A673 (cell line): ENCODE results near the gene KHNYN. TPM values are rescaled to one million over a fixed set of nuclear protein-coding genes. Genes with fewer than 3 reads are reported as not detected.

ENCODE experiments used
- Bru-seq: library from RNA; stranded (reverse); fragments of 400-500 nt; gene quantifications from one replicate; lab custom pipeline; 2021; lab: Mats Ljungman, UMichigan
- BruChase-seq, 2 experiments: library from RNA; stranded (reverse); fragments of 400-500 nt; gene quantifications; one replicate each; lab custom pipeline; 2021; lab: Mats Ljungman, UMichigan
- BruUV-seq: library from RNA; stranded (reverse); fragments of 400-500 nt; replicated peaks from 2 replicates; lab custom pipeline; 2021; lab: Mats Ljungman, UMichigan
- CTCF ChIA-PET: fragments of 300-600 bp; sonication (Branson Sonifier 250); formaldehyde crosslinking; loops from one replicate; lab custom pipeline; 2022; ENCODE audit warnings: antibody characterized with exemption; lab: Charles Lee
- POLR2A ChIA-PET: fragments of 300-600 bp; sonication (Branson Sonifier 250); formaldehyde crosslinking; loops from one replicate; lab custom pipeline; 2022; ENCODE audit warnings: antibody characterized with exemption; ENCODE audit not compliant: low non-redundant PET; lab: Charles Lee
- DNase-seq: peaks from one replicate; pipeline ENCODE4 v3.0.0-alpha.2; 2015; ENCODE audit warnings: low spot score
- H3K27ac ChIP-seq: fragments of 200-600 bp; sonication (generic); 2 replicates; pipeline ENCODE4 v1.5.1; 2016; ENCODE audit warnings: mixed run types, low read depth, mild to moderate bottlenecking, mixed read lengths, antibody characterized with exemption, low read length; ENCODE audit not compliant: poor library complexity, severe bottlenecking
- H3K27me3 ChIP-seq: fragments of 200-600 bp; sonication (generic); replicated peaks from 2 replicates; pipeline ENCODE4 v1.6.1; 2017; ENCODE audit warnings: mixed run types, low read depth, mild to moderate bottlenecking, mixed read lengths, antibody characterized with exemption, low read length; ENCODE audit not compliant: insufficient read depth, poor library complexity
- H3K36me3 ChIP-seq: fragments of 200-600 bp; sonication (generic); 2 replicates; pipeline ENCODE4 v1.6.1; 2016; ENCODE audit warnings: mixed run types, mild to moderate bottlenecking, mixed read lengths, antibody characterized with exemption, low read length; ENCODE audit not compliant: insufficient read depth, poor library complexity, severe bottlenecking
- H3K4me1 ChIP-seq: fragments of 200-600 bp; sonication (generic); 2 replicates; pipeline ENCODE4 v1.6.1; 2017; ENCODE audit warnings: mixed run types, mild to moderate bottlenecking, mixed read lengths, antibody characterized with exemption, low read length; ENCODE audit not compliant: insufficient read depth, poor library complexity, severe bottlenecking
- H3K4me3 ChIP-seq: fragments of 200-600 bp; sonication (generic); 2 replicates; pipeline ENCODE4 v1.5.1; 2016; ENCODE audit warnings: low read depth, mixed run types, mild to moderate bottlenecking, mixed read lengths, low read length; ENCODE audit not compliant: poor library complexity, severe bottlenecking
- H3K9me3 ChIP-seq: fragments of 200-600 bp; sonication (generic); 2 replicates; pipeline ENCODE4 v1.6.1; 2016; ENCODE audit warnings: mixed run types, low read depth, mild to moderate bottlenecking, mixed read lengths, antibody characterized with exemption, low read length; ENCODE audit not compliant: poor library complexity, severe bottlenecking
- CTCF ChIP-seq: fragments of 300-800, 200-600 bp; sonication (generic); conservative IDR thresholded peaks from 2 replicates; pipeline ENCODE4 v1.5.1; 2017; ENCODE audit warnings: low read depth, mild to moderate bottlenecking, antibody characterized with exemption, low read length, moderate library complexity, mixed read lengths
- EZH2 ChIP-seq: fragments of 200-600 bp; sonication (generic); IDR thresholded peaks from 2 replicates; pipeline ENCODE4 v1.6.1; 2017; ENCODE audit warnings: borderline replicate concordance, low read depth, mild to moderate bottlenecking, mixed read lengths, antibody characterized with exemption, low read length; ENCODE audit not compliant: poor library complexity, severe bottlenecking
- intact Hi-C: fragments of 100-400 bp; cut with micrococcal nuclease; formaldehyde crosslinking; loops from one replicate; pipeline ENCODE4 v1.10.0; 2022; ENCODE audit not compliant: unreplicated experiment
- long read RNA-seq: library from polyadenylated mRNA; stranded (forward); transcript quantifications from one replicate; pipeline ENCODE4 v2.0.0, GENCODE V29; 2022
- total RNA-seq: library from RNA; stranded (reverse); gene quantifications from 2 replicates; pipeline ENCODE4 v1.2.3, GENCODE V29; 2021

Gene KHNYN
- total RNA-seq (32.7 and 40.3 TPM in 2 replicates), Bru-seq, nascent RNA (percentile 73 among the genes with signal in this experiment), BruChase-seq, experiment 1, labeled RNA remaining after a 2-hour chase (percentile 87 among the genes with signal in this experiment), BruChase-seq, experiment 2, labeled RNA remaining after a 6-hour chase (percentile 89 among the genes with signal in this experiment)
- long read RNA-seq, transcript KHNYN-202 (8 exons, 3,359 nt), result major isoform, 13 of 37 reads
- long read RNA-seq, partial matches to known transcripts, result 14 of 37 reads
- long read RNA-seq, other reads (novel, unspliced or antisense), result 6 of 37 reads

- intact Hi-C loops, result loop anchor here (2.0 to 10.0 kb wide), 4 partner anchors 65 to 415 kb away; partner anchors contain the start of gene TINF2
- Histone ChIP-seq H3K4me1 (peaks cover 16% of the 10 kb centered on the region), H3K27me3 (no peaks in the 10 kb centered on the region), H3K4me3 (peak within 1 kb of the TSS; percentile 75), H3K9me3 (no peaks in the 10 kb centered on the region), H3K36me3 (peaks cover 25% of the 10 kb centered on the region), H3K27ac (peak within 1 kb of the TSS; percentile 87)
- BruUV-seq, result no TSS peak
- ChIA-PET CTCF (interaction anchor here (1.1 to 3.3 kb wide), 3 partner anchors 63 to 122 kb away, joined by 4 to 101 read pairs (median 5); partner anchors contain the start of genes ADCY4 and CIDEB), POLR2A (interaction anchor here (0.5 kb wide), 1 partner anchor 158 kb away, joined by 3 read pairs; the partner anchor contains the start of gene RABGGTA)
- DNase-seq, result peak; percentile 90
- TF ChIP-seq EZH2 (no peak), CTCF (no peak)
These were observed at the start of gene KHNYN, which contains the start of gene CBLN3 for GRCh38 chr14:24429395-24430142. Gene KHNYN (plus strand): TSS chr14:24429954. CDS start chr14:24430731, 777 bp downstream. Gene CBLN3 (minus strand): TSS chr14:24429668. CDS start chr14:24429054, 614 bp downstream.

- DNase-seq, result no peak
- BruUV-seq, result no TSS peak
- H3K9me3 ChIP-seq, result no peaks in the 10 kb centered on the region
- H3K27ac ChIP-seq, result no peak overlapping the region
- TF ChIP-seq CTCF (no peak), EZH2 (no peak)
- no peaks in the 10 kb centered on the region for H3K4me1 ChIP-seq
- no peaks in the 10 kb centered on the region for H3K27me3 ChIP-seq
- intact Hi-C loops, result no loop called here
- H3K4me3 ChIP-seq, result no peak overlapping the region
- POLR2A ChIA-PET, result no interaction called here
- CTCF ChIA-PET, result no interaction called here
- H3K36me3 ChIP-seq, result no peaks in the 10 kb centered on the region
These were observed 48.2 kb upstream of the KHNYN start for GRCh38 chr14:24381363-24382063.

GRCh38 chr14:24382064-24382371 is 47.7 kb upstream of the KHNYN start:
- BruUV-seq, result no TSS peak
- CTCF ChIA-PET, result no interaction called here
- H3K27me3 ChIP-seq, result no peaks in the 10 kb centered on the region
- no peaks in the 10 kb centered on the region for H3K4me1 ChIP-seq
- H3K27ac ChIP-seq, result no peak overlapping the region
- TF ChIP-seq EZH2 (no peak), CTCF (no peak)
- no peak overlapping the region for H3K4me3 ChIP-seq
- H3K36me3 ChIP-seq, result no peaks in the 10 kb centered on the region
- H3K9me3 ChIP-seq, result no peaks in the 10 kb centered on the region
- POLR2A ChIA-PET, result no interaction called here
- DNase-seq, result no peak
- intact Hi-C loops, result no loop called here
